ENCODE measurements around the gene CAPN14. TPM values are rescaled to one million over a fixed set of nuclear protein-coding genes. Genes with fewer than 3 reads are reported as not detected.

Gene CAPN14
- total RNA-seq, 1 donor from 2014 or later, result 0.13 TPM

- DNase-seq (ENCODE audit: low spot score), result no peak
- no peak overlapping the region for H3K27ac Mint-ChIP-seq (ENCODE audit: unreplicated experiment)
- no peaks in the 10 kb centered on the region for H3K36me3 Mint-ChIP-seq (ENCODE audit: low read depth, unreplicated experiment)
- H3K4me3 Mint-ChIP-seq (ENCODE audit: unreplicated experiment), result no peak overlapping the region
- H3K4me1 Mint-ChIP-seq (ENCODE audit: unreplicated experiment), result peaks cover 21% of the 10 kb centered on the region
- no peak for TF ChIP-seq CTCF (IDR thresholded peaks at IDR 0.05; ENCODE audit: unreplicated experiment)
- H3K9me3 Mint-ChIP-seq (ENCODE audit: unreplicated experiment), result no peaks in the 10 kb centered on the region
- no peaks in the 10 kb centered on the region for H3K27me3 Mint-ChIP-seq (ENCODE audit: unreplicated experiment)
Measured at GRCh38 chr2:31125918-31126695, 91.2 kb downstream of the CAPN14 start.

- no peaks in the 10 kb centered on the region for H3K27me3 Mint-ChIP-seq (ENCODE audit: unreplicated experiment)
Measured at GRCh38 chr2:31124904-31125303, 92.4 kb downstream of the CAPN14 start.

More at GRCh38 chr2:31124904-31125303, 92.4 kb downstream of the CAPN14 start:
- Mint-ChIP-seq H3K9me3 (ENCODE audit: unreplicated experiment) (no peaks in the 10 kb centered on the region), H3K4me3 (ENCODE audit: unreplicated experiment) (no peak overlapping the region), H3K4me1 (ENCODE audit: unreplicated experiment) (peaks cover 12% of the 10 kb centered on the region), H3K36me3 (ENCODE audit: low read depth, unreplicated experiment) (no peaks in the 10 kb centered on the region), H3K27ac (ENCODE audit: unreplicated experiment) (no peak overlapping the region)
- DNase-seq (ENCODE audit: low spot score), result no peak
- no peak for TF ChIP-seq CTCF (IDR thresholded peaks at IDR 0.05; ENCODE audit: unreplicated experiment)

Other genes with a start within 250 kb of the CAPN14 start
- gene GALNT14, start 79.1 kb downstream of the CAPN14 start, total RNA-seq (ENCODE audit: unreplicated experiment), result 16.8 TPM
- 8.0 TPM for gene EHD3, start 16.6 kb upstream of the CAPN14 start, total RNA-seq (ENCODE audit: unreplicated experiment)
- 1.0 TPM for gene XDH, start 197.2 kb upstream of the CAPN14 start, total RNA-seq (ENCODE audit: unreplicated experiment)